AG10803 (cell line): ENCODE measurements around the gene IARS2.
"Not testable (repeated sequence)": the region's sequence is repeated elsewhere in the genome, so short reads cannot be mapped to it uniquely, and the experiment has no call there.

Experiments used
- DNase-seq: peaks from one replicate; pipeline ENCODE4 v3.0.0; 2010; ENCODE audit warnings: low read depth
- H3K4me3 ChIP-seq: 2 replicates; pipeline ENCODE4 v1.5.1; 2011; ENCODE audit warnings: mild to moderate bottlenecking, low read length, control low read depth
- CTCF ChIP-seq: conservative IDR thresholded peaks from 2 replicates; pipeline ENCODE4 v1.5.1; 2011; ENCODE audit warnings: mild to moderate bottlenecking, low read length, control low read depth, inconsistent platforms

IARS2 gene

GRCh38 chr1:220092694-220093093 is 1.2 kb upstream of the IARS2 start:
- H3K4me3 ChIP-seq, result no peak overlapping the region
- DNase-seq, result no peak

GRCh38 chr1:220093361-220094015 is 444 bp upstream of the IARS2 start:
- no peak for TF ChIP-seq CTCF
- DNase-seq, result no peak
- no peak overlapping the region for H3K4me3 ChIP-seq

More at GRCh38 chr1:220092694-220093093, 1.2 kb upstream of the IARS2 start:
- no peak for TF ChIP-seq CTCF

- DNase-seq, result no peak
- TF ChIP-seq CTCF, result no peak
- H3K4me3 ChIP-seq, result no peak overlapping the region
These were observed 5.9 kb downstream of the IARS2 start for GRCh38 chr1:220099826-220100225.

GRCh38 chr1:220110473-220110872 is 16.5 kb downstream of the IARS2 start:
- not testable (repeated sequence) for H3K4me3 ChIP-seq, DNase-seq

- not testable (repeated sequence) for DNase-seq, H3K4me3 ChIP-seq
These were observed 18.7 kb downstream of the IARS2 start for GRCh38 chr1:220112600-220112999.

GRCh38 chr1:220113136-220113695 is 19.3 kb downstream of the IARS2 start:
- no peak overlapping the region for H3K4me3 ChIP-seq
- peak; percentile 56 for TF ChIP-seq CTCF
- DNase-seq, result peak; percentile 26

- TF ChIP-seq CTCF, result no peak
- no peak overlapping the region for H3K4me3 ChIP-seq
- DNase-seq, result no peak
These were observed 25.1 kb downstream of the IARS2 start for GRCh38 chr1:220119043-220119512.

- no peak for TF ChIP-seq CTCF
- no peak for DNase-seq
- no peak overlapping the region for H3K4me3 ChIP-seq
These were observed 28.0 kb downstream of the IARS2 start for GRCh38 chr1:220121791-220122530.
